ENCODE measurements around the gene KIAA1549. TPM values are rescaled to one million over a fixed set of nuclear protein-coding genes. Genes with fewer than 3 reads are reported as not detected.

The KIAA1549 gene
- total RNA-seq, 1 donor from 2014 or later, result 5.8 TPM

DNA sequence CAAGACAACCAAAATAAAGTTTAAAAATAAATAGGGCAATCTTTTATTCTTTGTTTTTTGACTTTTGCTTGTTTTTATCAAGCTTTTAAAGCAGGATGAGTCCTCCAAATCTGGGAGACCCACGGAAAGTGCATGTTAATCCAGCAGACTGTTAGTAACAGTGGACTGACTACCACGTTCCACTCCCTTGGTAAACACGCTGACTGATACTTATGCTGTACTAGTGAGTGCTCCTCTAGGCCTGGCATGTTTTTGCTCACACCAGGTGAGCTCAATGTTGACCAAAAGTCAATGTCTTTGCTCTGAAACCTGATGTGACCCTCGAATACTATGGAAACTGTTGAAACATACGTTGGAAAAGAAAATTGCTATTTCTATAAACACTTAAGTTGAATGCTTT lies 88.4 kb downstream of the KIAA1549 start:
- Histone ChIP-seq H3K4me3 (ENCODE audit: low read depth, low read length) (no peak overlapping the region), H3K27me3 (ENCODE audit: control insufficient read depth, insufficient read depth, low read length) (no peaks in the 10 kb centered on the region), H3K36me3 (ENCODE audit: control insufficient read depth, insufficient read depth, low read length) (no peaks in the 10 kb centered on the region)
- DNase-seq (ENCODE audit: low read depth), result no peak
- TF ChIP-seq CTCF (IDR thresholded peaks at IDR 0.05; ENCODE audit: insufficient read depth, low read length, poor library complexity, severe bottlenecking), result no peak

DNA sequence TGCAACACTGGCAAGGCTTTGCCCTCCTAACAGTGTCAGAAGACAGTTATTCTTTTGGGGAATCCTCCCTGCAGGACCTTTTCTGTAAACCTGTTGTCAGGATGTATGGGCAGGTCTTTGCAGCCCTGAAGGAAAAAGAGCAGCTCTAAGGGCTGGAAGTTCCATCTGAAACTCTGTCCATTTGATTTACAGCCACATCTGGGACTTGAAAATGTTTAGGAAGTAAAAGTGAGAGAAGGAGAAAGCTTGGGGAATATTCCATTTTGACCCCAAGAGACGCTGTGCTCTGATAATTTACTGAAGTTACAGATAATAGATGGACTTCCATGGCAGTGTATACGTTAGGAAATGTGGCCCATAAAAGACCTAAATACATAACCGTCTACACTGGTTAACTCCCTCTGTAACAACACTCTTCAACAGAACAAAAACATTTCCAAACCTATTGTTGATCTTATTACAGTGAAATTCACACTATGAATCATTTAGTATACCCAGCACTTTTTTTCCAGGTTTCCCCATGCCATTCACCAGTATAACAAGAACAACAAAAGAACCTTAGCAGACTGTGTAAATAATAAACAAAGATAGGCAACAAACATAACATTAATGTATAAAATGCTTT lies 89.1 kb downstream of the KIAA1549 start:
- Histone ChIP-seq H3K36me3 (ENCODE audit: control insufficient read depth, insufficient read depth, low read length) (no peaks in the 10 kb centered on the region), H3K27me3 (ENCODE audit: control insufficient read depth, insufficient read depth, low read length) (no peaks in the 10 kb centered on the region), H3K4me3 (ENCODE audit: low read depth, low read length) (no peak overlapping the region)
- no peak for TF ChIP-seq CTCF (IDR thresholded peaks at IDR 0.05; ENCODE audit: insufficient read depth, low read length, poor library complexity, severe bottlenecking)
- DNase-seq (ENCODE audit: low read depth), result no peak

- H3K27me3 ChIP-seq (ENCODE audit: control insufficient read depth, insufficient read depth, low read length), result no peaks in the 10 kb centered on the region
- no peaks in the 10 kb centered on the region for H3K36me3 ChIP-seq (ENCODE audit: control insufficient read depth, insufficient read depth, low read length)
- TF ChIP-seq CTCF (IDR thresholded peaks at IDR 0.05; ENCODE audit: insufficient read depth, low read length, poor library complexity, severe bottlenecking), result no peak
- no peak for DNase-seq (ENCODE audit: low read depth)
- no peak overlapping the region for H3K4me3 ChIP-seq (ENCODE audit: low read depth, low read length)
Measured at GRCh38 chr7:138891446-138891810, 89.8 kb downstream of the KIAA1549 start.

DNA sequence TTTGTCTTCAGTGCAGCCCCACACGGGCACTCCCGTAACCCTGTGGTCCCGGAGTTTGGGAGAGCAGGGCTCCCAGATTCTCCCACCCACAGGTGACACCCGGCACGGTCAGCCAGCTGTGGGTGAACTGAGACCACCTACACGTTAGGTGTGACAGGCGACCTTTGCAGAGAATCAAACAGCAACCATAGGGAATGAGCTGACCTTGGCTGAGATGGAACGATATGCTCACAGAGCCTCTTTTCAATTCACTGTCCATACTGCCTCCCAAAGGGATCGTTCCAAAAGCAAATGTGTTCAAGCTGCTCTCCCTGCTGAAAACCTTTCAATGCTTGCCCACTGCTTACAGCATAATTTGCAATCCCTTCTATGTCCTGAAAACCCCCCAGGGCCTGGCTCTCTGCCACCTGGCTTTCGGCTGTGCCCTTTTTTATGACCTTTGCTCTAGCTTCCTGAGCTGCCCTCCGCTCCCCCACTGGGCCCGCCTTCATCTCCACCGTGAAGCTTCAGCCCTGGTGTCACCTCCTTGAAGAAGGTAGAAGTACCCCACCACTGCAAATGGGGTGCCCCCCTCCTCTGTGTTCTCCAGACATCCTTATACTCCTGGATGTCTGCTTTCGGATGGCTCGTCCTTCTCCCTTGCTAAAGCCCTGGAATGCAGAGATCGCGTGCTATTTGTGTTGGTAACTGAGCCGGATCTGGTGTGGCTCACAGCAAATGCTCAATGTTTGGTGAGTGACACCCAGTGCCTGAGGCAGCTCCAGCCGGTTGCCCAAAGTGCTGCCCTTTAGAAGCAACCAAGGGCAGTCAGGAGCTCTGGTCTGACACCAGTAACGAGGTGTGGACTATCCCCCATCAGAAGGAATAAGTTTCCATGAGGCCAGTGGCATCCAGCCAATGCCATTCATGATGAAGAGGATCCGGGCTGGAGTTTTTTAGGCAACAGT lies 90.4 kb downstream of the KIAA1549 start:
- no peak for DNase-seq (ENCODE audit: low read depth)
- Histone ChIP-seq H3K4me3 (ENCODE audit: low read depth, low read length) (no peak overlapping the region), H3K27me3 (ENCODE audit: control insufficient read depth, insufficient read depth, low read length) (no peaks in the 10 kb centered on the region), H3K36me3 (ENCODE audit: control insufficient read depth, insufficient read depth, low read length) (no peaks in the 10 kb centered on the region)
- no peak for TF ChIP-seq CTCF (IDR thresholded peaks at IDR 0.05; ENCODE audit: insufficient read depth, low read length, poor library complexity, severe bottlenecking)

GRCh38 chr7:138889582-138890498 lies 91.3 kb downstream of the KIAA1549 start:
- DNase-seq (ENCODE audit: low read depth), result no peak
- H3K36me3 ChIP-seq (ENCODE audit: control insufficient read depth, insufficient read depth, low read length), result no peaks in the 10 kb centered on the region
- TF ChIP-seq CTCF (IDR thresholded peaks at IDR 0.05; ENCODE audit: insufficient read depth, low read length, poor library complexity, severe bottlenecking), result no peak
- H3K27me3 ChIP-seq (ENCODE audit: control insufficient read depth, insufficient read depth, low read length), result no peaks in the 10 kb centered on the region
- no peak overlapping the region for H3K4me3 ChIP-seq (ENCODE audit: low read depth, low read length)
